ENCODE data around the gene HIVEP3. TPM values are rescaled to one million over a fixed set of nuclear protein-coding genes. Genes with fewer than 3 reads are reported as not detected.

The HIVEP3 gene
- total RNA-seq, result 3.6 to 5.6 TPM (median 4.5 TPM) in 3 replicates
- long read RNA-seq, partial matches to known transcripts, result 1 of 7 reads
- long read RNA-seq, other reads (novel, unspliced or antisense), result 4 of 7 reads

GRCh38 chr1:41918450-41919043, at the start of gene HIVEP3:
TSS of gene HIVEP3 (minus strand) at chr1:41918922.
- no peaks in the 10 kb centered on the region for H3K36me3 Mint-ChIP-seq (ENCODE audit: low read depth)
- peak; percentile 53 for TF ChIP-seq CTCF (IDR thresholded peaks at IDR 0.05)
- no peak for DNase-seq (ENCODE audit: low spot score)

GRCh38 chr1:41964400-41964799, 45.7 kb upstream of the HIVEP3 start:
- peaks cover 25% of the 10 kb centered on the region for H3K9me3 Mint-ChIP-seq (ENCODE audit: low read depth)
- no peak for DNase-seq (ENCODE audit: low spot score)
- no peak for TF ChIP-seq CTCF (IDR thresholded peaks at IDR 0.05)
- H3K4me1 Mint-ChIP-seq (ENCODE audit: low read depth), result no peaks in the 10 kb centered on the region
- no peak overlapping the region for H3K4me3 Mint-ChIP-seq (ENCODE audit: unreplicated experiment)
- no peak overlapping the region for H3K27ac Mint-ChIP-seq (ENCODE audit: unreplicated experiment)
- H3K36me3 Mint-ChIP-seq (ENCODE audit: low read depth), result peaks cover 2% of the 10 kb centered on the region
- H3K27me3 Mint-ChIP-seq (ENCODE audit: low read depth), result peaks cover 12% of the 10 kb centered on the region

More at GRCh38 chr1:41918450-41919043, at the start of gene HIVEP3:
- Mint-ChIP-seq H3K4me3 (ENCODE audit: unreplicated experiment) (peak within 1 kb of the TSS; percentile 72), H3K4me1 (ENCODE audit: low read depth) (peaks cover 30% of the 10 kb centered on the region), H3K9me3 (ENCODE audit: low read depth) (no peaks in the 10 kb centered on the region), H3K27me3 (ENCODE audit: low read depth) (no peaks in the 10 kb centered on the region), H3K27ac (ENCODE audit: unreplicated experiment) (peak within 1 kb of the TSS; percentile 45)

- Mint-ChIP-seq H3K27ac (ENCODE audit: unreplicated experiment) (no peak overlapping the region), H3K4me3 (ENCODE audit: unreplicated experiment) (no peak overlapping the region), H3K9me3 (ENCODE audit: low read depth) (peaks cover 18% of the 10 kb centered on the region), H3K27me3 (ENCODE audit: low read depth) (peaks cover 10% of the 10 kb centered on the region), H3K4me1 (ENCODE audit: low read depth) (no peaks in the 10 kb centered on the region), H3K36me3 (ENCODE audit: low read depth) (peaks cover 2% of the 10 kb centered on the region)
- DNase-seq (ENCODE audit: low spot score), result no peak
- no peak for TF ChIP-seq CTCF (IDR thresholded peaks at IDR 0.05)
These were observed 44.9 kb upstream of the HIVEP3 start for GRCh38 chr1:41963636-41964035.

GRCh38 chr1:41958015-41958673, 39.4 kb upstream of the HIVEP3 start:
- Mint-ChIP-seq H3K36me3 (ENCODE audit: low read depth) (peaks cover 2% of the 10 kb centered on the region), H3K4me1 (ENCODE audit: low read depth) (peaks cover 16% of the 10 kb centered on the region), H3K27me3 (ENCODE audit: low read depth) (peaks cover 2% of the 10 kb centered on the region), H3K4me3 (ENCODE audit: unreplicated experiment) (no peak overlapping the region), H3K27ac (ENCODE audit: unreplicated experiment) (no peak overlapping the region), H3K9me3 (ENCODE audit: low read depth) (peaks cover 2% of the 10 kb centered on the region)
- no peak for DNase-seq (ENCODE audit: low spot score)
- no peak for TF ChIP-seq CTCF (IDR thresholded peaks at IDR 0.05)

- peaks cover 2% of the 10 kb centered on the region for H3K9me3 Mint-ChIP-seq (ENCODE audit: low read depth)
- no peak for DNase-seq (ENCODE audit: low spot score)
- no peak overlapping the region for H3K4me3 Mint-ChIP-seq (ENCODE audit: unreplicated experiment)
- peaks cover 16% of the 10 kb centered on the region for H3K4me1 Mint-ChIP-seq (ENCODE audit: low read depth)
- no peak for TF ChIP-seq CTCF (IDR thresholded peaks at IDR 0.05)
- H3K27me3 Mint-ChIP-seq (ENCODE audit: low read depth), result peaks cover 2% of the 10 kb centered on the region
- H3K27ac Mint-ChIP-seq (ENCODE audit: unreplicated experiment), result no peak overlapping the region
- H3K36me3 Mint-ChIP-seq (ENCODE audit: low read depth), result peaks cover 2% of the 10 kb centered on the region
These were observed 38.8 kb upstream of the HIVEP3 start for GRCh38 chr1:41957568-41957967.

Data from chondrocyte (in vitro differentiated cells).